Upper lobe of left lung (tissue), 4 donors: ENCODE data around the gene INHBC.

ENCODE experiments used
- POLR2A ChIP-seq, 4 donors: fragments of 450-650 bp; IDR thresholded peaks; one replicate each; pipeline ENCODE4 v1.5.1; 2016 to 2017; ENCODE audit warnings: antibody characterized with exemption in 4 of 4, mild to moderate bottlenecking in 2 of 4
- POLR2AphosphoS5 ChIP-seq, 2 donors: sonication (generic); formaldehyde crosslinking; IDR thresholded peaks; one replicate each; pipeline ENCODE4 v1.5.1; 2017; ENCODE audit warnings: antibody characterized with exemption in 2 of 2

DNA sequence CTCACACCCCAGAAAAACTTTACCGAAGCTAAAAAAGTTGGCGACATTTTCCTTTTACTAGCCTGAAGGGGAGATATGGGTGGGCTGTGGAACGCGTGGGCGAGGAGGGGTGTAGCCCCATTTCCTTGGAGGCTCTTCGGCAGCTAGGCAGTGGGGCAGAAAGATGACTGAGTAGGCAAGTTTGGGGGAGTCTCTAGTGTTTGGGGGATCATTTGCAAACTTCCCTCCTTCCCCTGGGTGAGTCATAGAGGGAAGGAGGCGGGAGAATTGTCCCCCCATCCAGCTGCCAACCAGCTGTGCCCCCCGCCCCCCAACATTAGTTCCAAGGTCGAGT lies 27.3 kb downstream of the INHBC start:
- no peak for TF ChIP-seq POLR2A (IDR thresholded peaks at IDR 0.05)
- no peak for TF ChIP-seq POLR2AphosphoS5 (IDR thresholded peaks at IDR 0.05)
